GM04504 (cell line): ENCODE results near the gene KRT32.
"Not testable (repeated sequence)": the region's sequence is repeated elsewhere in the genome, so short reads cannot be mapped to it uniquely, and the experiment has no call there.

Source experiments
- DNase-seq: peaks from one replicate; pipeline ENCODE4 v3.0.0-alpha.2; 2012; ENCODE audit warnings: low read depth

KRT32 gene

DNA sequence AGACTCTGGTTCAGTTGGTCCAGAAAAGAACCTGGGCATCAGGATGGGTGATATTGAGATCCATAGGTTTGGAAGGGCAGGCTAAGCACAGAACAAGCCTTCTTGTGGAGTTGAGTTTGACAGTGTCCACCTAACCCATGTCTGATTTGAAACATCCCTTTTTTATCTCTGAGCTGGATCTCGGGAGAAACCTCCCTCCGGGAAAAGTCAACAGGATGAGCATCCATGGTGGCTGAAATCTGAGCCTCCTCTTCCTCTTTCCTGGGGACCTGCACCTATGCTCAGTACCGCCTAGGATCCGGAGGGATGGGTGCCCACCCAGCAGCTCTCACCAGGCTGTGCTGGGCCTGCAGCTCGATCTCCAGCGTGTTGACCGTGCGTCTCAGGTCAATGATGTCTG, 3.4 kb downstream of the KRT32 start:
- DNase-seq, result no peak

GRCh38 chr17:41462705-41463104, 4.5 kb downstream of the KRT32 start:
- DNase-seq, result no peak

DNA sequence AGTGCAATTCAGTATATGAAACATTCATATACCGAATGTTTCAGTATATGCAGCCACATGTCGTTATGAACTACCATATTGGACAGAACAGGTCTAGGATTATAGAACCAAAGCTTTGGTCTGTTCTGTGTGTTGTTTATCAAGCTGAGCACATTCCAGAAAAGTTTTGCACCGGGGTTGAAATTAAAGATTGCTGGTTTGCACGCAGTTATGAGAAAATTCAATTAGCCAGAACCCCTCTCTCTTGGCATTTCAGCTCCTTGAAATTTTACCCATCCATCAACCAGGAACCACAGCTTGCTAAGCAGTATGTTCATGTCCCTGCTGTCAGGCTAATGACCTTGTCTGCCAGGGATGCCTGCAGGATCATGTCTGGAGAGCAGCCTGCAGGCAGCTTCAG, 9.5 kb downstream of the KRT32 start:
- no peak for DNase-seq

DNA sequence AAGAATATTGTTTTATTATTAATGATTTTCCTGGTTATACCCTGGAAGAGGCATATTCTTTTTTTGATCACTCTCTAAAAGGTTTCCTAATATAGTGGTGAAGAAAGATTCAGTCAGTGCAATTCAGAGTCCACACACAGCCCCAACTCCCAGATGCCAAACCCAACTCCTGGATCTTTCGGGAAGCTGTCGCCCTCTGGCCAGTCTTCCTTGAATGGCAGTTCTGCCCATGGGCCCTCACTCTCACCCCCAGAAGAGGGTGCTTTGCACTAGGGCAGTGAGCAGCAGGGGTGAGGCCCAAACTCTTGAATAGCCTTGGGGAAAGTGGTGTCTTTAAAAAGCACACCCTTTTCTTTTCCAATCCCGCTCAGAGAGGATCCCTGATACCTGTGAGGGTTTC, 11.0 kb downstream of the KRT32 start:
- DNase-seq, result no peak

DNA sequence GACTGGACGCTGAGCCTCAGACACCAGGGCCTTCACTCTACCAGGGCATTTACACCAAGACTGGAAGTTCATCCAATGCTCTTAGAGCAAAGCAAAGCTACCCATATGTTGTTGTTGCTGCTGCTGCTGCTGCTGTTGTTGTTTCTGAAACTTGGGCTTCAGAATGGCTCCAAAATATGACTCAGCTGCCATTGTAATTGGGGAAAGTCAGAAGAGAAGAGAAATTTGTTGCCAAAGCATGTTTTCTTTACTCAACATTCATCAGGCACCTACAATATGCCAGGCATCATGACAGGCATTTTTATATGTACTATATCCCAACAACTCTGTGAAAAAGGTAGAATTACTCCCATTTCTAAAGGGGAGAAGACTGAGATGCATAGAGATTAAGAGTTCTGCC, 11.9 kb downstream of the KRT32 start:
- DNase-seq, result no peak

DNA sequence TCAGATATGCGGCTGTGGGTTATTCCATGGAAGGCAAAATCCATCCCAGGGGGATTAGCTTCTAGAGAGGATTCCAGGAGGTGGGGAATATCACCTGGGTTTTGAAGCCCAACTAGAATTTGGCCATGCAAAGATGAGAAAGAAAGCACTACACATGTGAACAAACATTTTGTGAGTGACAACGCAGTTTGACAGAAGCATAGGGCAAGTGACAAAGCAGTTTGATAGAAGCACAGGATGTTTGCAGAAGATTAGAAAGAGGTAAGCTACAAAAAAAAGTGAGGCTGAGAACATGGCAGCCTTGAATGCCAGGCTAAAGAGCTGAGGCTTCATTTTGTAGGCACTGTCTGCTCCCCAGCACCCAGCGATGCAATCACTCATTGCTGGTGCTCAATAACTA, 14.1 kb downstream of the KRT32 start:
- no peak for DNase-seq

- no peak for DNase-seq
Observed at GRCh38 chr17:41452281-41452680, 14.9 kb downstream of the KRT32 start.

GRCh38 chr17:41451154-41451728, 15.9 kb downstream of the KRT32 start:
- no peak for DNase-seq

DNA sequence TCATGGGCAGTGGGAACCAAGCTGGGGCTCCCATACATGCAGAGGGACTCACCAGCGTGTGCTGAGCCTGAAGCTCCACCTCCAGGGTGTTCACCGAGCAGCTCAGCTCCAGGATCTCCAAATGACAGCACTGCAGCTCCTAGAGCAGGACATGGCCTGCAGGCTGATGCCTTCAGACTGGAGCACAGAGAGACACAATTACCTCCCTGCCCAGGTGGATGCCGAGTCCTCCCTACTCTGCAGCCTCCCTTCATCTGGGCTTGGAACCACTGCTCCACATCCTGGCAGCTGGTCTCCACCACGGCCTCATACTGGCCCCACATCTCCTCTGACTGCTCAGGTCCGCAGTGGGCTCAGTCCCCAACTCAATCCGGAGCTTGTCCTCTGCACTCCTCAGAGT, 18.2 kb downstream of the KRT32 start:
- no peak for DNase-seq

DNA sequence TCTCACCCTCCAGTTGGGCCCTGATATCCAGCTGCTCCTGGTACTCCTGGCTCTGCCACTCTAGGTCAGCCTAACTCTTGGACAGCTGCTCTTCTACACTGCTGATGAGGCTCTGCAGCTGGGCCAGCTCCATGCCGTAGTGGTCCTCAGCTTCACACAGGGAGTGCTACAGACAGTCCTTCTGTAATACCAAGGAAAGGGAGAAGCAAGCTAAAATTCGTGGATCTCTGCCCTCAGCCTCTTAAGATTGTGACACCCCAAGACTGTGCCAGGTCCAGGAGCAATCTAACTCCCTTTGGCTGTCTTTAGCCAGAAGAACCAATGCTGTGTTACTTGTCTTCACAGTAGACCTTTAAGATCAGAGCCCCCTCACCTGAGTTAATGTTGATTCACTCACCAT, 18.7 kb downstream of the KRT32 start:
- DNase-seq, result no peak

DNA sequence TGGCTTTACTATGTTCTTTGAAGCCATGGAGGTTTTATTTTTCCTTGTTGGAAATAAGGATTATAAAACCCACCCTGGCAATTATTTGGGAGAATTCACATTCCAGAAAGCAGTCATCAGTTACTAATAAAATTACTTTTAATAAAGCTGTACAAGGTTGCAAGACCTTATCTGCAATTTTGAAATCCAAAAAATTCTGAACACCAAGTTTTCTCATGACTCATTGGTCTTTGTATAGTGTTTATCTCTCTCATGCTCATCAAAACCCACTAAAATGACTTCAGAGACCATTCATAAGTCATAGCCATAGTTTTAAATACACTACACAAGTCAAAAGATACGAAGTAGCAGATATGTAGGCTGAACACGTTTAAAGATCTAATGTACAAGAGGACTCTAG, 20.4 kb downstream of the KRT32 start:
- DNase-seq, result no peak

DNA sequence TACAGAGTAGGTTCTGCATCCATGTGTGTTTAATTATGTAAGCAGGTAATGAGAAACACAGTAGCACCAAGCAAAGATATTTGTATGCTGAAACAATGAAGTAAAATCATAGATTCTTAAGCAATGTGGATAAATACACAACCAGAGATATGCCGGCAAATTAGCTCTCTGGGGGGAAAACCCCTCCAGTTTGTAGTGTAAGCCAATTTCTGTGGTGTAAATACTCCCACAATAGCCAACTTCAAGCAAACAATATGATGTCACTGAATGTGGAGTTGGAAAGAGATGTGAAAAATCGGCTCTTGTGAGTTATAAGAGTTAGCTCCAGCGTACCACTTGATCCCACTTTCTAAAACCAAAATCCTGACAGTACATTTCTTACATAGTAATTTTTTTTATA, 22.5 kb downstream of the KRT32 start:
- DNase-seq, result no peak

DNA sequence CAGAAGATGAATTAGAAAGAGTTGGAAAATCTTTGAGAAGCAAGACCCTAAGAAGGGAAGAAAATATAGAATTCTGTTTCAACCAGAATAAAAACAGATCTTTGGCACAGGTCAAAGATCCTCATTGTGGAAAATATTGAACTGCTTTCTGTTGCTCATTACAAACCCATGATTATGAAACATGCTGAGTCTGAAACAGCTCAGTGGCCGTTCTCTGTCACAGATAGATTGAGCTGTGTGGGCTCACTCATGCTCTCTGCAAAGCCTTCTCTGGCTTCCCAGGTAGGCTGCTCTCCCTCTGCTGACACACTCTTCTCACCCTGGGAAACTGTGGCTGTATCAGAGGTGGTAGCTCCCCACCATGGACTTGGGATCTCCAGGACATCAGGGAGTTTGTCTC, 23.0 kb downstream of the KRT32 start:
- no peak for DNase-seq

DNA sequence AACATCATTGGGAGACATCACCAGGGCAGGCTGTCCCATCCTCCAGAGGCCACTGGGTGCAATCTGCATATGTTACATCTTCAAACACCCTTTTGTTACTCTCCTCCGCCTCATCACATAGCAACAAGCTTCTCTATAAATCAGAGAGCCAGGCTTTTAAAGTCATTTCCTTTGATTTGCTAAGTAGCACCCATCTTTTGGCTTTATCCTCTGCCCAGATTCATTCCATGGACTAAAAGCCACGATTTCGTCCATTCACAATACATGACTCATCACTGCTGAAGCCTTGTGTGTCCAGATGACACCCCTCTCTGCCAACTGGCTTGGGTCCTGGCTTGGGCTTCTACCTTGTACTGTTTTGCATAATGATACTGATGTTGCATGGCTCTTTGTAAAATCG, 24.4 kb downstream of the KRT32 start:
- DNase-seq, result peak; percentile 71

- no peak for DNase-seq
Observed at GRCh38 chr17:41440531-41441033, 26.6 kb downstream of the KRT32 start, which contains the start of gene KRT38. KRT38 (minus strand) TSS chr17:41440983; CDS start chr17:41440921, 62 bp downstream.

DNA sequence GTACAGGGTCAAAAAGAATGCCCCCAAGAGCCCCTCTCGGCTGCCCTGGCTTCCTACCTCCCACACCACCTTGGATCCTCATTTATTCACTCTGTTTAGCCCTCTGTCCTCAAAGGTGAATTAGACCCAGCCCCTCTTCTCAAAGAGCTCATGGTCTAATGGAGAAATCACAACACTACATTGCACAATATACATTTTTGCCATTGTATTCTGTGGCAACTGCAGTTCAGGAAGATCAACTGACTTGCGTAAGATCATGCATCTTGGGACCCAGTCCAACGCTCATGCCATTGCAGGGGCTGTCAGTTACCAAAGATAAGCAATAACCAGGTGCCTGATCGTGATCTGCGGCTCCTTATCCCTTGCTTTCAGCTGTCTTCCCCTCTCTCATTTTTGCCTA, 27.8 kb downstream of the KRT32 start:
- DNase-seq, result no peak

DNA sequence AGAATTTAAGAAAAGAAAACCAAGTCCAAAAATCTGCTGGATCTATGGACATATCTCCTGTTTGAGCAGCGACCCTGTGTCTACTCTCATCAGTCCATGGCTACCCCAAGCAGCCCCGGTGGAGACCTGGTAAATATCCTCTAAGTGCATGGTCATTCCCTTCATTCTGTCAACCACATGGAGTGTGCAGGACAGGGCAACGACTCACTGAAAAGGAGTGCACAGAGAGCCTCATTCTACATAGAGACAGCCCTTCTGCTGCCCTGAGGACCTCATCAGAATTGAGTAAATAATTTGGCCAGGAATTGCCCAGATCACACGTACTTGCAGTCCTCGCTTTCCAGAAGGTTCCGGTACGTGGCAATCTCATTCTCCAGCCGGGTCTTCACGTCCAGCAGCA, 29.4 kb downstream of the KRT32 start:
- DNase-seq, result no peak

GRCh38 chr17:41437254-41437653, 29.9 kb downstream of the KRT32 start:
- DNase-seq, result no peak

GRCh38 chr17:41434415-41434814, 32.8 kb downstream of the KRT32 start:
- DNase-seq, result no peak

GRCh38 chr17:41434005-41434404, 33.2 kb downstream of the KRT32 start:
- no peak for DNase-seq

DNA sequence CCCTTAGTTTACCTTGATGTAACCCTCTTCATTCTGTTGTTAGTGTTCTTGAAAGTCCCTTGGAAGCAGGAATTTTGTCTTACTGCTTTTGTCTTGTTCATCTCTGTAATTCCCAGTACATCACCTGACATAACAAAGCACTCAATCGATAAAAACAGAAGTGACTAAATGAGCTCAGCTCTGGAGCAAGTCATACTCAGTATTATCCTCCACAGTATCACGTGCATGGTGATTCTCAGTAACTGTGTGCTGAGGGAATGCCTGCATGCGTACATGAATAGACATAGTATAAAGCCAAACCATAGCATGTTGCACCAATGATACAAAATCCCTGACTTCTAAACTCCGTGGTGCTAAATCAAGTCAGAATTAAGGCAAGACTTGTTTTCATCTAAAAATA, 33.6 kb downstream of the KRT32 start:
- no peak for DNase-seq

DNA sequence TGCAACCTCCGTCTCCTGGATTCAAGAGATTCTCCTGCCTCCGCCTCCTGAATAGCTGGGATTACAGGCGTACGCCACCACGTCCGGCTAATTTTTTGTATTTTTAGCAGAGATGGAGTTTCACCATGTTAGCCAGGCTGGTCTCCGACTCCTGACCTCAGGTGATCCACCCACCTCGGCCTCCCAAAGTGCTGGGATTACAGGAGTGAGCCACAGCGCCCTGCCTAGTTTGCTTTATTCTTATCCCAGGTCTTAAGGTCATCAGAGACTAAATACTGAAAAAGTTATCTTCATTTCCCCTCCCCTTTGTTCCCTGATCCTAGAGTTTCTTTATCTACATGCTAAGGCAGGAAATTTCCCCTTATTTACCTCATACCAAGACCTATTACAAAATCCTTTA, 36.8 kb downstream of the KRT32 start:
- DNase-seq, result not testable (repeated sequence)

DNA sequence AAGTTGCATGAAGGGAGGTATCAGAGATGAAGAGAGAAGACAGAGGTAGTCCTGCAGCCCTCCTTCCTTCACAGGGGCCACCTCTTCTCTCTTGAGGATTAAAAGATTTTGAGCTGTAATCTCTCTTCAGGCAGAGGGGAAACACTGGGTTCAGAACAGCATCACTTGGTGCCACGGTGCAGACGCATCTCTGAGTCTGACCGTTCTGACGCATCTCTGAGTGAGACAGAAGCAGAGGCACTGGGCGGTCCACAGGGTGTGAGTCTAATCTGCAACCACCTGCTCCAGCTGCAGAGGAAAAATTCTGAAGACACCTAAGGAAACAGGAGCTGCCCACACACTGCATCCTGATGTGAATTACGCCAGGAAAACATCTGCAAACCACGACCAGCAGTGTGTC, 37.5 kb downstream of the KRT32 start:
- DNase-seq, result no peak

DNA sequence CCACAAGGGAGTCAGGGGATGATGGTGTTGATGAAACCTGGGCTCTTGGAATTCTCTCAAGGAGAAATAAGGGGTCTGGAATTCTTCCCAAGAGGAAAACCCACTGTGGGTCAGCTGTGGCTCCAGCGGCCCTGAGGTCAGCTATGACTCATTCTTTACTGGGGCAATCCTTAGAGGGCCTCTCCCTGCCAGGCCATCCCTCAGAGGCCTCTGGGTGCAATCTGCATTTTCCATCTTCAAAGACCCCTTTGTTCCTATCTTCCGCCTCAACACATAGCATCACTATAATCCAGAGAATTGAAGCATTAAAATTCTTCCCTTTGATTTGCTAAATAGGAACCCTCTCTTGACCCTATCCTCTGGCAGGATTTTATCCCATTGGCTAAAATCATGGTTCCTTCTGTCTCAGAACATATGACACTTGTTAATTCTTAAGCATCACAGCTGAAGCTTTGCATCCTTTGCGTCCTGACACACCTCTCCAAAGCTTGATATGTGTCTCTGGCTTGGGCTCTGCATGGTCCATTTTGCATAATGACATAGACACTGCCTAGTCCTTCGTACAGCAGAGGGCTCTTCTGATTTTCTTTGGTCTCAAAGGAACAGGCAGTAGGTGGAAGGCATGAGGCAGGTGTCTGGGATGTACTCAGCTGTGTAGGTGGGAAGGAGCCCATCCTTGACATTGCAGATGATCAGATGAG, 38.4 kb downstream of the KRT32 start:
- no peak for DNase-seq
